OCI-LY3 (cell line): Measurements from ENCODE around the gene PDGFA.

Source experiments
- EZH2phosphoT487 ChIP-seq: fragments of 200-600 bp; shearing (Covaris generic); IDR thresholded peaks from 2 replicates; pipeline ENCODE4 v1.6.1; 2018; ENCODE audit warnings: antibody characterized with exemption, mixed run types, low read depth
- TF ChIP-seq, protein P1 (sequence below): fragments of 200-600, 300-600 bp; sonication (generic); IDR thresholded peaks from 2 replicates; pipeline ENCODE4 v1.5.1; 2014; ENCODE audit warnings: antibody characterized with exemption, low read length, low read depth

DNA sequence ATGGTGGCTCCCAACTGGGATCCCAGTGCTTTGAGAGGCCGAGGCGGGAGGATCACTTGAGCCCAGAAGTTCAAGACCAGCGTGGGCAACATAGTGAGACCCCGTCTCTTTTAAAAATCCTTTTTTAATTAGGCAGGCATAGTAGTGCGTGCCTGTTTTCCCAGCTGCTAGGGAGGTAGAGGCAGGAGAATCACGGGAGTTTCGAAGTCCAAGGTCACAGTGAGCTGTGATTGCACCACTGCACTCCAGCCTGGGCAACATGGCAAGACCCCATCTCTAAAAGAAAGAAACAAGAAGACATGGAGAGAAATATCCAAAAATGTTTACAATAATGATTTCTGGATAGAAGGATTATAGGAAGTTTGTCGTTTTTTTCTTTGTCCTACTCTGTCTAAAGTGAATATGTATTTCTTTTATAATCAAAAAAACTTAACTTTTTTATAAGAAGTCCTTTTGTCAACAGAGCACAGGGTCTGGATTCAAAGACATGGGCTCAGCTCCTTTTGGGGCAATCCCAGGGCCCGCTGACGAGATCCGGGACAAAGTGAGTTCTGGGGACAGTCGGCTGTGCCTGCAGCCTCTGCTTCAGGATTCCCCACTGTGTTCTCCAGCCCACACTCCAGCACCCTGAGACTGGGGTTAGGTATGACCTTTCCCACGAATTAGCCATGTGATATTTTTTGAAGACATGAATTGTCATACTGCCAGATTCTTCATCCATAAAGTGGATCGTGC, 45.6 kb downstream of the PDGFA start:
- TF ChIP-seq, protein P1, sequence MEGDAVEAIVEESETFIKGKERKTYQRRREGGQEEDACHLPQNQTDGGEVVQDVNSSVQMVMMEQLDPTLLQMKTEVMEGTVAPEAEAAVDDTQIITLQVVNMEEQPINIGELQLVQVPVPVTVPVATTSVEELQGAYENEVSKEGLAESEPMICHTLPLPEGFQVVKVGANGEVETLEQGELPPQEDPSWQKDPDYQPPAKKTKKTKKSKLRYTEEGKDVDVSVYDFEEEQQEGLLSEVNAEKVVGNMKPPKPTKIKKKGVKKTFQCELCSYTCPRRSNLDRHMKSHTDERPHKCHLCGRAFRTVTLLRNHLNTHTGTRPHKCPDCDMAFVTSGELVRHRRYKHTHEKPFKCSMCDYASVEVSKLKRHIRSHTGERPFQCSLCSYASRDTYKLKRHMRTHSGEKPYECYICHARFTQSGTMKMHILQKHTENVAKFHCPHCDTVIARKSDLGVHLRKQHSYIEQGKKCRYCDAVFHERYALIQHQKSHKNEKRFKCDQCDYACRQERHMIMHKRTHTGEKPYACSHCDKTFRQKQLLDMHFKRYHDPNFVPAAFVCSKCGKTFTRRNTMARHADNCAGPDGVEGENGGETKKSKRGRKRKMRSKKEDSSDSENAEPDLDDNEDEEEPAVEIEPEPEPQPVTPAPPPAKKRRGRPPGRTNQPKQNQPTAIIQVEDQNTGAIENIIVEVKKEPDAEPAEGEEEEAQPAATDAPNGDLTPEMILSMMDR: no peak
- no peak for TF ChIP-seq EZH2phosphoT487
